Upper lobe of left lung (tissue), 4 donors: ENCODE data around the gene CCDC178.

Experiments
- CTCF ChIP-seq, 6 experiments: fragments of 450-650 bp in 4 of 6; fragments of 200-600 bp in 2 of 6; sonication (generic) in 2 of 6; IDR thresholded peaks; one replicate each; pipeline ENCODE4 v1.5.1; 2016 to 2019; ENCODE audit warnings: antibody characterized with exemption in 6 of 6
- EP300 ChIP-seq, 4 donors: sonication (generic); formaldehyde crosslinking; IDR thresholded peaks; one replicate each; pipeline ENCODE4 v1.5.1; 2017; ENCODE audit warnings: antibody characterized with exemption in 4 of 4, control low read depth in 2 of 4
- POLR2A ChIP-seq, 4 donors: fragments of 450-650 bp; IDR thresholded peaks; one replicate each; pipeline ENCODE4 v1.5.1; 2016 to 2017; ENCODE audit warnings: antibody characterized with exemption in 4 of 4, mild to moderate bottlenecking in 2 of 4

GRCh38 chr18:33270297-33270696 lies 170.2 kb downstream of the CCDC178 start:
- no peak for TF ChIP-seq CTCF (IDR thresholded peaks at IDR 0.05)
- no peak for TF ChIP-seq POLR2A (IDR thresholded peaks at IDR 0.05)
- no peak for TF ChIP-seq EP300 (IDR thresholded peaks at IDR 0.05)
